GM10248 (cell line): ENCODE data around the gene L1CAM.

ENCODE experiments used
- CTCF ChIA-PET: fragments of 300-600 bp; sonication (Branson Sonifier 250); formaldehyde crosslinking; extraction: SDS; loops from one replicate; lab custom pipeline; 2021; ENCODE audit warnings: antibody characterized with exemption; lab: Yijun Ruan, JAX
- POLR2A ChIA-PET: fragments of 350-650 bp; sonication (Branson Sonifier 250); formaldehyde crosslinking; extraction: SDS; loops from one replicate; lab custom pipeline; 2020; ENCODE audit warnings: antibody characterized with exemption; lab: Yijun Ruan, JAX
- DNase-seq: peaks from one replicate; pipeline ENCODE4 v3.0.0; 2012; ENCODE audit errors: extremely low spot score
- CTCF ChIP-seq: IDR thresholded peaks from 2 replicates; pipeline ENCODE4 v1.5.1; 2012; ENCODE audit warnings: mild to moderate bottlenecking, low read depth; ENCODE audit errors: extremely low read depth, missing control alignments, control extremely low read depth

The L1CAM gene

GRCh38 chrX:153900831-153901752 lies 15.1 kb upstream of the L1CAM start:
- POLR2A ChIA-PET, result interaction anchor here (0.7 kb wide), 1 partner anchor 14 kb away, joined by 3 read pairs; no protein-coding TSS in a partner anchor
- no peak for TF ChIP-seq CTCF
- peak; percentile 86 for DNase-seq
- CTCF ChIA-PET, result interaction anchor here (1.1 to 1.4 kb wide), 3 partner anchors 11 to 23 kb away, joined by 3 to 4 read pairs (median 4); no protein-coding TSS in a partner anchor

- DNase-seq, result no peak
- no peak for TF ChIP-seq CTCF
- ChIA-PET CTCF (no interaction called here), POLR2A (no interaction called here)
Observed at GRCh38 chrX:153897899-153898298, 11.9 kb upstream of the L1CAM start.

GRCh38 chrX:153889123-153889522 lies 3.1 kb upstream of the L1CAM start:
- DNase-seq, result no peak
- no peak for TF ChIP-seq CTCF
- ChIA-PET POLR2A (no interaction called here), CTCF (interaction anchor here (1.0 to 1.6 kb wide), 2 partner anchors 10 to 11 kb away, joined by 3 to 4 read pairs; no protein-coding TSS in a partner anchor)

- CTCF ChIA-PET, result no interaction called here
- POLR2A ChIA-PET, result no interaction called here
- no peak for TF ChIP-seq CTCF
- no peak for DNase-seq
Observed at GRCh38 chrX:153888344-153888743, 2.4 kb upstream of the L1CAM start.

- POLR2A ChIA-PET, result interaction anchor here (0.6 kb wide), 1 partner anchor 14 kb away, joined by 3 read pairs; no protein-coding TSS in a partner anchor
- CTCF ChIA-PET, result interaction anchor here (1.1 kb wide), 1 partner anchor 60 kb away, joined by 3 read pairs; no protein-coding TSS in a partner anchor
- TF ChIP-seq CTCF, result no peak
- DNase-seq, result no peak
Observed at GRCh38 chrX:153887385-153887784, 1.4 kb upstream of the L1CAM start.

GRCh38 chrX:153886915-153887314 lies 942 bp upstream of the L1CAM start:
- ChIA-PET CTCF (interaction anchor here (1.1 kb wide), 1 partner anchor 60 kb away, joined by 3 read pairs; no protein-coding TSS in a partner anchor), POLR2A (no interaction called here)
- DNase-seq, result no peak
- no peak for TF ChIP-seq CTCF
